ENCODE data around the gene TSFM.

DNA sequence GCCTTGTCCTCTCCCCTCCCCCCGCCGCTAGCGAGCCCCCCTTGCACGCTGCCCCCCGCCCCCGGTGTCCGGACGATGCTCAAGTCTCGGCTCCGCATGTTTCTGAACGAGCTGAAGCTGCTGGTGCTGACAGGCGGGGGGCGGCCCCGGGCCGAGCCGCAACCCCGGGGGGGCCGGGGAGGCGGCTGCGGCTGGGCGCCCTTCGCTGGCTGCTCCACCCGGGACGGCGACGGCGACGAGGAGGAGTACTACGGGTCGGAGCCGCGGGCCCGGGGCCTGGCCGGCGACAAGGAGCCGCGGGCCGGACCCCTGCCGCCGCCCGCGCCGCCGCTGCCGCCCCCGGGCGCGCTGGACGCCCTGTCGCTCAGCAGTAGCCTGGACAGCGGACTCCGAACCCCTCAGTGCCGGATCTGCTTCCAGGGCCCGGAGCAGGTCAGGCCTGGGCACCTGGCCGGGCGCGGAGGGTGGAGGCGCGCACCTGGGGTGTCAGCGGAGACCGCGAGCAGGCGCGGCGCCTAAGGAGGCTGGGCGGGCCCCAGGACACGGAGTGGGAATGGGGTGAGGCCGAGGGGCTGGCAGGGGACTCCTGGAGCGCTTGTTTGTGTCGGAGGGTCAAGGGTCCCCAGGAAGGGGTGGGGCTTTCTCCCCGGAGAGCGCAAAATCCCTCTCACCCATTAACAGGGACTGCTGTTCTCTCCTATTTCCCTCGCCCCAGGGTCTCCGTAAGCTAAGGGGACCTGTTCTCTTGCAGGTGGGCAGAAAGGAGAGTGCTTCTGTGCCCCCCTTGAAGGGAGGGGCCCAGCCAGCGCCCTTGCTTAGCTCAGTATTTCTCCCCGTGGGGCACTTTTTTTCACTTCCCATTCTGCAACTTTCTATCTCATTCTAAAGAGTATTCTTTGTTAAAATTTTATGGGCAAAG is 26.9 kb upstream of the TSFM start:
- peak; percentile 26 to 35 for TF ChIP-seq POLR2A (IDR thresholded peaks at IDR 0.05)
- no peak for TF ChIP-seq CTCF (IDR thresholded peaks at IDR 0.05)
